HG03095 (cell line): ENCODE data around the gene MINAR2.
A peak's percentile ranks its signal among the peaks of the same experiment; 100 is the strongest.

Source experiments
- ATAC-seq: cut with Tn5 transposase; IDR thresholded peaks from one replicate; pipeline ENCODE4 v1.9.1; 2021; ENCODE audit warnings: moderate library complexity; ENCODE audit not compliant: unreplicated experiment

Gene MINAR2

GRCh38 chr5:129747572-129748407 lies at the start of gene MINAR2:
TSS of gene MINAR2 (plus strand) at chr5:129748094. CDS start at chr5:129748191, 97 bp downstream.
- no peak for ATAC-seq

- ATAC-seq: no peak
Observed at GRCh38 chr5:129698661-129699060, 49.2 kb upstream of the MINAR2 start.

- no peak for ATAC-seq
Observed at GRCh38 chr5:129716235-129716634, 31.7 kb upstream of the MINAR2 start.

GRCh38 chr5:129716651-129717050 lies 31.2 kb upstream of the MINAR2 start:
- no peak for ATAC-seq

- ATAC-seq: no peak
Observed at GRCh38 chr5:129717751-129718310, 30.1 kb upstream of the MINAR2 start.

- ATAC-seq: no peak
Observed at GRCh38 chr5:129718471-129719090, 29.3 kb upstream of the MINAR2 start.

GRCh38 chr5:129724222-129724621 lies 23.7 kb upstream of the MINAR2 start:
- no peak for ATAC-seq

- no peak for ATAC-seq
Observed at GRCh38 chr5:129724647-129725046, 23.2 kb upstream of the MINAR2 start.

- ATAC-seq: no peak
Observed at GRCh38 chr5:129739773-129740172, 8.1 kb upstream of the MINAR2 start.

- ATAC-seq: no peak
Observed at GRCh38 chr5:129743541-129744187, 4.2 kb upstream of the MINAR2 start.

GRCh38 chr5:129745997-129746396 lies 1.9 kb upstream of the MINAR2 start:
- ATAC-seq: no peak

- ATAC-seq: no peak
Observed at GRCh38 chr5:129746876-129747275, 1.0 kb upstream of the MINAR2 start.

GRCh38 chr5:129748913-129749880 lies 1.3 kb downstream of the MINAR2 start:
- no peak for ATAC-seq

GRCh38 chr5:129760636-129761325 lies 12.9 kb downstream of the MINAR2 start:
- no peak for ATAC-seq

- ATAC-seq: no peak
Observed at GRCh38 chr5:129763651-129764050, 15.8 kb downstream of the MINAR2 start.

- ATAC-seq: no peak
Observed at GRCh38 chr5:129766798-129767197, 18.9 kb downstream of the MINAR2 start.

- ATAC-seq: peak; percentile 93
Observed at GRCh38 chr5:129767927-129768380, 20.1 kb downstream of the MINAR2 start.

- ATAC-seq: no peak
Observed at GRCh38 chr5:129768735-129769134, 20.8 kb downstream of the MINAR2 start.

- no peak for ATAC-seq
Observed at GRCh38 chr5:129770024-129770820, 22.3 kb downstream of the MINAR2 start.
